ENCODE results near the gene SPON1. TPM values are rescaled to one million over a fixed set of nuclear protein-coding genes. Genes with fewer than 3 reads are reported as not detected.

SPON1 gene
- total RNA-seq, 3 donors from 2014 or later (not counting 1 experiment from before 2014, with no cell fraction given) = 0.09 to 0.18 TPM; not detected in 1

- H3K27me3 Mint-ChIP-seq (ENCODE audit: low read depth in 2 of 2) = peaks cover 0 to 22% of the 10 kb centered on the region in 2 donors
- no peaks in the 10 kb centered on the region for H3K4me1 ChIP-seq (ENCODE audit: control insufficient read depth, insufficient read depth, low read length)
- H3K27ac ChIP-seq (ENCODE audit: low read length) = no peak overlapping the region
- ATAC-seq = no peak
- intact Hi-C loops (cut with micrococcal nuclease) = no loop called here
- H3K36me3 ChIP-seq (ENCODE audit: control insufficient read depth, insufficient read depth, low read length) = no peaks in the 10 kb centered on the region
- no peak for TF ChIP-seq CTCF (IDR thresholded peaks at IDR 0.05)
- no peaks in the 10 kb centered on the region for H3K9me3 ChIP-seq (ENCODE audit: control insufficient read depth, insufficient read depth, low read length)
- no peaks in the 10 kb centered on the region for H3K4me1 Mint-ChIP-seq
- H3K9me3 Mint-ChIP-seq = no peaks in the 10 kb centered on the region
- H3K4me3 ChIP-seq (ENCODE audit: low read length) = no peak overlapping the region
- no peaks in the 10 kb centered on the region for H3K36me3 Mint-ChIP-seq
- no peak for DNase-seq
- no peaks in the 10 kb centered on the region for H3K27me3 ChIP-seq (ENCODE audit: control insufficient read depth, insufficient read depth, low read length)
- 12% methylated on average over 3 of the region's 3 CpGs for WGBS (ENCODE audit: insufficient coverage)
- no peak overlapping the region for H3K4me3 Mint-ChIP-seq
- no peak overlapping the region for H3K27ac Mint-ChIP-seq
Observed at GRCh38 chr11:14189874-14190273, 227.4 kb downstream of the SPON1 start.

- Histone ChIP-seq H3K27ac (ENCODE audit: low read length) (no peak overlapping the region), H3K27me3 (ENCODE audit: control insufficient read depth, insufficient read depth, low read length) (no peaks in the 10 kb centered on the region), H3K4me1 (ENCODE audit: control insufficient read depth, insufficient read depth, low read length) (no peaks in the 10 kb centered on the region), H3K4me3 (ENCODE audit: low read length) (no peak overlapping the region), H3K36me3 (ENCODE audit: control insufficient read depth, insufficient read depth, low read length) (no peaks in the 10 kb centered on the region), H3K9me3 (ENCODE audit: control insufficient read depth, insufficient read depth, low read length) (no peaks in the 10 kb centered on the region)
- no peak for DNase-seq
- H3K27ac Mint-ChIP-seq = no peak overlapping the region
- intact Hi-C loops (cut with micrococcal nuclease) = no loop called here
- H3K9me3 Mint-ChIP-seq = no peaks in the 10 kb centered on the region
- H3K4me1 Mint-ChIP-seq = no peaks in the 10 kb centered on the region
- peaks cover 0 to 19% of the 10 kb centered on the region in 2 donors for H3K27me3 Mint-ChIP-seq (ENCODE audit: low read depth in 2 of 2)
- no peak for TF ChIP-seq CTCF (IDR thresholded peaks at IDR 0.05)
- no peak for ATAC-seq
- no peak overlapping the region for H3K4me3 Mint-ChIP-seq
- 96% methylated on average over 6 of the region's 6 CpGs for WGBS (ENCODE audit: insufficient coverage)
- H3K36me3 Mint-ChIP-seq = no peaks in the 10 kb centered on the region
Observed at GRCh38 chr11:14190992-14191778, 228.7 kb downstream of the SPON1 start.

- Histone ChIP-seq H3K4me3 (ENCODE audit: low read length) (no peak overlapping the region), H3K27ac (ENCODE audit: low read length) (no peak overlapping the region), H3K4me1 (ENCODE audit: control insufficient read depth, insufficient read depth, low read length) (no peaks in the 10 kb centered on the region), H3K27me3 (ENCODE audit: control insufficient read depth, insufficient read depth, low read length) (no peaks in the 10 kb centered on the region), H3K36me3 (ENCODE audit: control insufficient read depth, insufficient read depth, low read length) (no peaks in the 10 kb centered on the region), H3K9me3 (ENCODE audit: control insufficient read depth, insufficient read depth, low read length) (no peaks in the 10 kb centered on the region)
- intact Hi-C loops (cut with micrococcal nuclease) = no loop called here
- peaks cover 8 to 17% of the 10 kb centered on the region in 2 donors for H3K27me3 Mint-ChIP-seq (ENCODE audit: low read depth in 2 of 2)
- H3K36me3 Mint-ChIP-seq = no peaks in the 10 kb centered on the region
- H3K27ac Mint-ChIP-seq = no peak overlapping the region
- TF ChIP-seq CTCF (IDR thresholded peaks at IDR 0.05) = no peak
- DNase-seq (no peak), ATAC-seq (no peak)
- H3K9me3 Mint-ChIP-seq = no peaks in the 10 kb centered on the region
- no peaks in the 10 kb centered on the region for H3K4me1 Mint-ChIP-seq
- 76% methylated on average over 3 of the region's 3 CpGs for WGBS (ENCODE audit: insufficient coverage)
- H3K4me3 Mint-ChIP-seq = no peak overlapping the region
Observed at GRCh38 chr11:14193644-14194043, 231.1 kb downstream of the SPON1 start.

All from natural killer cell (primary cell).